ENCODE results near the gene ARHGEF10L. TPM values are rescaled to one million over a fixed set of nuclear protein-coding genes. Genes with fewer than 3 reads are reported as not detected.

The ARHGEF10L gene
- 13.0 and 29.3 TPM in 2 replicates for total RNA-seq

GRCh38 chr1:17539477-17540254 lies at the start of gene ARHGEF10L:
ARHGEF10L (plus strand) TSS chr1:17539698; CDS start chr1:17580596, 40,898 bp downstream.

Other genes starting within 250 kb of the ARHGEF10L start
- not detected in 2 replicates for gene PADI4, start 231.5 kb upstream of the ARHGEF10L start, total RNA-seq
- not detected in 2 replicates for gene PADI6, start 167.5 kb upstream of the ARHGEF10L start, total RNA-seq
- gene RCC2, start 100.0 kb upstream of the ARHGEF10L start, total RNA-seq, result 60.7 and 79.4 TPM in 2 replicates
- gene ACTL8, start 215.6 kb downstream of the ARHGEF10L start, total RNA-seq, result not detected in 2 replicates

Measured in mesangial cell (primary cell).